A673 (cell line): ENCODE results near the gene HOXA4. TPM values are rescaled to one million over a fixed set of nuclear protein-coding genes. Genes with fewer than 3 reads are reported as not detected.
A peak's percentile ranks its signal among the peaks of the same experiment; 100 is the strongest.

ENCODE experiments used
- BruUV-seq: library from RNA; stranded (reverse); fragments of 400-500 nt; replicated peaks from 2 replicates; lab custom pipeline; 2021; lab: Mats Ljungman, UMichigan
- CTCF ChIA-PET: fragments of 300-600 bp; sonication (Branson Sonifier 250); formaldehyde crosslinking; loops from one replicate; lab custom pipeline; 2022; ENCODE audit warnings: antibody characterized with exemption; lab: Charles Lee
- POLR2A ChIA-PET: fragments of 300-600 bp; sonication (Branson Sonifier 250); formaldehyde crosslinking; loops from one replicate; lab custom pipeline; 2022; ENCODE audit warnings: antibody characterized with exemption; ENCODE audit not compliant: low non-redundant PET; lab: Charles Lee
- DNase-seq: peaks from one replicate; pipeline ENCODE4 v3.0.0-alpha.2; 2015; ENCODE audit warnings: low spot score
- H3K27ac ChIP-seq: fragments of 200-600 bp; sonication (generic); 2 replicates; pipeline ENCODE4 v1.5.1; 2016; ENCODE audit warnings: mixed run types, low read depth, mild to moderate bottlenecking, mixed read lengths, antibody characterized with exemption, low read length; ENCODE audit not compliant: poor library complexity, severe bottlenecking
- H3K27me3 ChIP-seq: fragments of 200-600 bp; sonication (generic); replicated peaks from 2 replicates; pipeline ENCODE4 v1.6.1; 2017; ENCODE audit warnings: mixed run types, low read depth, mild to moderate bottlenecking, mixed read lengths, antibody characterized with exemption, low read length; ENCODE audit not compliant: insufficient read depth, poor library complexity
- H3K36me3 ChIP-seq: fragments of 200-600 bp; sonication (generic); 2 replicates; pipeline ENCODE4 v1.6.1; 2016; ENCODE audit warnings: mixed run types, mild to moderate bottlenecking, mixed read lengths, antibody characterized with exemption, low read length; ENCODE audit not compliant: insufficient read depth, poor library complexity, severe bottlenecking
- H3K4me1 ChIP-seq: fragments of 200-600 bp; sonication (generic); 2 replicates; pipeline ENCODE4 v1.6.1; 2017; ENCODE audit warnings: mixed run types, mild to moderate bottlenecking, mixed read lengths, antibody characterized with exemption, low read length; ENCODE audit not compliant: insufficient read depth, poor library complexity, severe bottlenecking
- H3K4me3 ChIP-seq: fragments of 200-600 bp; sonication (generic); 2 replicates; pipeline ENCODE4 v1.5.1; 2016; ENCODE audit warnings: low read depth, mixed run types, mild to moderate bottlenecking, mixed read lengths, low read length; ENCODE audit not compliant: poor library complexity, severe bottlenecking
- H3K9me3 ChIP-seq: fragments of 200-600 bp; sonication (generic); 2 replicates; pipeline ENCODE4 v1.6.1; 2016; ENCODE audit warnings: mixed run types, low read depth, mild to moderate bottlenecking, mixed read lengths, antibody characterized with exemption, low read length; ENCODE audit not compliant: poor library complexity, severe bottlenecking
- EZH2 ChIP-seq: fragments of 200-600 bp; sonication (generic); IDR thresholded peaks from 2 replicates; pipeline ENCODE4 v1.6.1; 2017; ENCODE audit warnings: borderline replicate concordance, low read depth, mild to moderate bottlenecking, mixed read lengths, antibody characterized with exemption, low read length; ENCODE audit not compliant: poor library complexity, severe bottlenecking
- intact Hi-C: fragments of 100-400 bp; cut with micrococcal nuclease; formaldehyde crosslinking; loops from one replicate; pipeline ENCODE4 v1.10.0; 2022; ENCODE audit not compliant: unreplicated experiment
- total RNA-seq: library from RNA; stranded (reverse); gene quantifications from 2 replicates; pipeline ENCODE4 v1.2.3, GENCODE V29; 2021
- TF ChIP-seq, protein P1 (sequence below): fragments of 300-800, 200-600 bp; sonication (generic); conservative IDR thresholded peaks from 2 replicates; pipeline ENCODE4 v1.5.1; 2017; ENCODE audit warnings: low read depth, mild to moderate bottlenecking, antibody characterized with exemption, low read length, moderate library complexity, mixed read lengths

The HOXA4 gene
- total RNA-seq, 1 experiment from 2014 or later = not detected

DNA sequence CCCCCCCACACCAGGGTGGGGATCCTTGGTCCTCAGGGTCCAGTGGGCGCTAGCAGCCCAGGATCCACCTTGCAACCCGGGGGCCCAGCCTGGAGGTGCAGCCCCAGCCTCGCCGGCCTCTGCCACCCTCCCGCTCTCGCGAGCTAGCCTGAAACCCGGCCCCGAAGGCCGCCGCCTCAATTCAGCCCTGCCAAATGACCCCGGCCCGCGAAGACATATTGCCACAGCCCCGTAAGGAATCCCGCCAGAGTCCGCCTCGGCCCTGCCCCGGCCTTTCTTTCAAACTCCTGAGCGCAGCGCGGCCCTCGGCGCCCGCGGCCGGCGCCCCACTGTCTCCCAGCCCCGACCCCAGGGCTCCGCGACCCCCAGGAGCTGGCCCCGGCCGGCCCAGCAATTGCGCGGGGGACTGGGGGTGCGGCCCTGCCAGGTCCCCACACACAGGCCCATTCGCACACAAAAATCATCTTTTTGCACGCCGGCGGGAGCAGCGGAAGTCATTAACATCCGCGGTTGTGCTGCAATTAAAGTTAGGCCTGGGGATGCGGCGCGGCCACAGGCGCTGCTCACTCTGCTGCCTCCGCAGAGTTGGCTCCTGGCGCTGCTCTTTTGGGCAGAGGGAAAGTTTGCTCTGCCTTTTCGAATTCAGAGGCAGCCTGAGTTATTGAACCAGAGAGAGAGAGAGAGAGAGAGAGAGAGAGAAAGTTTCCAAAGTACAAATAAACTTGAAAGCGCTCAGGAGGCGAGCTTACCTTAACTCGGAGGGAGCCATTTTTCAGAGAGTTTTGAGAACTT, 9.0 kb upstream of the HOXA4 start:
- ChIA-PET CTCF (no interaction called here), POLR2A (no interaction called here)
- peaks cover 100% of the 10 kb centered on the region for H3K27me3 ChIP-seq
- no peak overlapping the region for H3K27ac ChIP-seq
- intact Hi-C loops = loop anchor here (5.0 kb wide), 1 partner anchor 1267 kb away; no protein-coding TSS in a partner anchor
- DNase-seq = no peak
- no peaks in the 10 kb centered on the region for H3K36me3 ChIP-seq
- TF ChIP-seq EZH2 = peak; percentile 94
- TF ChIP-seq, protein P1, sequence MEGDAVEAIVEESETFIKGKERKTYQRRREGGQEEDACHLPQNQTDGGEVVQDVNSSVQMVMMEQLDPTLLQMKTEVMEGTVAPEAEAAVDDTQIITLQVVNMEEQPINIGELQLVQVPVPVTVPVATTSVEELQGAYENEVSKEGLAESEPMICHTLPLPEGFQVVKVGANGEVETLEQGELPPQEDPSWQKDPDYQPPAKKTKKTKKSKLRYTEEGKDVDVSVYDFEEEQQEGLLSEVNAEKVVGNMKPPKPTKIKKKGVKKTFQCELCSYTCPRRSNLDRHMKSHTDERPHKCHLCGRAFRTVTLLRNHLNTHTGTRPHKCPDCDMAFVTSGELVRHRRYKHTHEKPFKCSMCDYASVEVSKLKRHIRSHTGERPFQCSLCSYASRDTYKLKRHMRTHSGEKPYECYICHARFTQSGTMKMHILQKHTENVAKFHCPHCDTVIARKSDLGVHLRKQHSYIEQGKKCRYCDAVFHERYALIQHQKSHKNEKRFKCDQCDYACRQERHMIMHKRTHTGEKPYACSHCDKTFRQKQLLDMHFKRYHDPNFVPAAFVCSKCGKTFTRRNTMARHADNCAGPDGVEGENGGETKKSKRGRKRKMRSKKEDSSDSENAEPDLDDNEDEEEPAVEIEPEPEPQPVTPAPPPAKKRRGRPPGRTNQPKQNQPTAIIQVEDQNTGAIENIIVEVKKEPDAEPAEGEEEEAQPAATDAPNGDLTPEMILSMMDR = no peak
- H3K4me3 ChIP-seq = no peak overlapping the region
- BruUV-seq = no TSS peak
- H3K9me3 ChIP-seq = no peaks in the 10 kb centered on the region
- H3K4me1 ChIP-seq = peaks cover 13% of the 10 kb centered on the region

DNA sequence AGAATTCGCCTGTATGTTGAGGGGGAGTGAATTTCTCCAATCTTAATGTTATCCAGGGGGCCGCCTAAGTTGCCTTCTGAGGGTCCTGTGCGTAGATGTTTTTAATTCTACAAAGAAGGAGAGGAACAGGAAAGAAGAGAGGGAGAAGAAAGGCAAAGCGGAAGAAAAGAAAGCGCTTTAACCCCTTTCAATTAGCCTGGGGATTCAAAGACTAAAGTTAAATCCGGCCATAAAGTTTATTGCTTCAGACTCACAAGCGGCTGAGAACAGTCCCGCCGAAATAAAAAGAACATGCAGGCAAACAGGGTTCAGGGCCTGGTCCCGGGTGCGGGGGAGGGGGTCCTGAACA, 8.4 kb upstream of the HOXA4 start:
- Histone ChIP-seq H3K36me3 (no peaks in the 10 kb centered on the region), H3K27me3 (peaks cover 100% of the 10 kb centered on the region), H3K9me3 (no peaks in the 10 kb centered on the region), H3K27ac (no peak overlapping the region), H3K4me1 (peaks cover 13% of the 10 kb centered on the region), H3K4me3 (no peak overlapping the region)
- POLR2A ChIA-PET = no interaction called here
- DNase-seq = no peak
- intact Hi-C loops = no loop called here
- TF ChIP-seq EZH2 = no peak
- TF ChIP-seq, protein P1 = no peak
- no TSS peak for BruUV-seq
- CTCF ChIA-PET = no interaction called here

DNA sequence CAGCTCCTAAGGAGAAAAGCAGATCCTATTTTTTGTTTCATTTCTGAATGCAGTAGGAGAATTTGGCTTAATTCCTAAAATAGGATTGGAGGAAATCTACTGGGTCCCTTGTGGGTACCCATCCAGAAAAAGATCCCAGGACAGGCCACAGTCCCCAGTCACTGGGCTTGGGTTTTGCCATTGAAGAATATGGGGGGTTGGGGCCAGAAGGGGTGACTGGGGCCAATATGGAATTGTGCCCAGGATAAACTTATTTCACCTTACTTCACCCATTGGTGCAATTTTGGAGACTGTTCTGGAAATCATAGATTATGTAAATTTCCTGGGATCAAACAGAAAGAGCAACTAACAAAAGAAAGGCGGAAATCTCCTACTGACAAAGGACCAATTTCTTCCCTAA, 7.9 kb upstream of the HOXA4 start:
- POLR2A ChIA-PET = no interaction called here
- H3K4me3 ChIP-seq = no peak overlapping the region
- CTCF ChIA-PET = no interaction called here
- peaks cover 100% of the 10 kb centered on the region for H3K27me3 ChIP-seq
- BruUV-seq = no TSS peak
- no peaks in the 10 kb centered on the region for H3K36me3 ChIP-seq
- intact Hi-C loops = no loop called here
- H3K4me1 ChIP-seq = peaks cover 9% of the 10 kb centered on the region
- DNase-seq = no peak
- H3K27ac ChIP-seq = no peak overlapping the region
- TF ChIP-seq, protein P1 = no peak
- H3K9me3 ChIP-seq = no peaks in the 10 kb centered on the region
